NCI-H774 (cell line): ENCODE results near the gene GAPVD1.
"Not testable (repeated sequence)": the region's sequence is repeated elsewhere in the genome, so short reads cannot be mapped to it uniquely, and the experiment has no call there.

ENCODE experiments used
- DNase-seq: peaks from one replicate; lab custom pipeline; 2025; lab: John Stamatoyannopoulos, UW

GAPVD1 gene

GRCh38 chr9:125374443-125375309, 113.0 kb downstream of the GAPVD1 start:
- peak; percentile 77 for DNase-seq

DNA sequence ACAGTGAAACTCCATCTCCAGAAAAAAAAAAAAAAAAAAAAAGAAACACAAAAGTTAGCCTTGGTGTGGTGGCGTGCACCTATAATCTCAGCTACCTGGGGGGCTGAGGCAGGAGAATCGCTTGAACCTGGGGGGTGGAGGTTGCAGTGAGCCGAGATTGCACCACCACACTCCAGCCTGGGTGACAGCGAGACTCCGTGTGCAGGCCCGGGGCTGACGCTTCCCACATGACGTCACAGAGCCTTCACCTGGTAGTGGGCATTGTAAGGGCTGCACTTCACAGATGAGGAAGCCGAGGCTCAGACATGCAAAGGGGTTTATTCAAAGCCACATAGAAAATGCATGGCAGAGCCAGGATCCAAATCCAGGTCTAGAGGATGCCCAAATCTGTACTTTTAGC, 114.2 kb downstream of the GAPVD1 start:
- DNase-seq, result no peak

GRCh38 chr9:125376261-125377226, 114.9 kb downstream of the GAPVD1 start:
- DNase-seq, result no peak

GRCh38 chr9:125377584-125378250, 116.1 kb downstream of the GAPVD1 start:
- no peak for DNase-seq

GRCh38 chr9:125378778-125379177, 117.2 kb downstream of the GAPVD1 start:
- DNase-seq, result no peak

GRCh38 chr9:125379208-125379607, 117.6 kb downstream of the GAPVD1 start:
- DNase-seq, result no peak

- DNase-seq, result no peak
Measured at GRCh38 chr9:125380406-125380805, 118.8 kb downstream of the GAPVD1 start.

DNA sequence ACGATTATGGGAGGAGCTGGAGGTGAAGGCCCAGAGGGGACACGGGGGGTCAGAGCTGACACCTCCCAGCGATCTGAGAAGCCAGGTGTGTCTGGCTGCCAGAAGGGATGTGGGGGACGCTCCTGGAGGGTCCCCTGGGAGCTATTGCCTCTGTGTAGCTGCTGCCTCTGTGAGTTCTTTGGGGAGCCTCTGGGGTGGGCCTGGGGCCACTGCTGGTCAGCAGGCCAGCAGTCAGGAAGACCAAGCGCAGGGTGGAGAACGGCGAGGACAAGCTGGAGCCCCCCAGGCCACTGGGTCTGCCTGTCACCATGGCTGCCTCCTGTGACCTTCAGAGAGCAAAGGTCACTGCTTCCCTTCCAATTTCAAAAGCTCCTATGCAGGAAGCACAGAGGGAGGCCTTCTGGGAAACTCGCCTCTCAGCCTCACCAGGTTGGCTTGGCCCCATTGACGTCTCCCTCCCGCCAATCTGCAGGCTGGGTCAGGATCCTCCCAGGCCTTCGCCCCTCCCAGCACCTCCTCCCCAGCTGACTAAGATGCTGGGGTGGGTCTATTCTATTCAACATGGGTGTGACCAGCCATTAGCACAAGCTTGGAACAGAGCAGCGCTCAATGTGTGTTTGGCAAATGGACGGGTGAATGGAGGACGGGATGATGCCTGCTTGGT, 126.4 kb downstream of the GAPVD1 start:
- DNase-seq, result no peak

DNA sequence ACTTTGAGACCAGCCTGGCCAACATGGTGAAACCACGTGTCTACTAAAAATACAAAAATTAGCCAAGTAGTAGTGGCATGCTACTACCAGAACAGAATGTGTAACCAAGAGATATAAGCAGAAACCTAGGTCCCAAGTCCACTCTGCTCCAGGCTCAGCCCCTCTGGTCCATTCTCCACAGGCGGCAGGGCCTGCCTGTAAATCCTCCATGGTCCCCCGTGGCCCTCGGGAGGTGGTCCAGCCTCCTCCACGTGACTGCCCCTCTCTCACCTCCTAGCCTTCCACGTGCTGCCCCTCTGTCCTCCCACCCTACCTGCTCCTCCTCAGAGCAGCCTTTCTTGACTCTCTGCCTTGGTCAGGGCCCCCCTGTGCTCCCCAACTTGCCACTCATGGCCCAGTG, 127.4 kb downstream of the GAPVD1 start:
- DNase-seq, result no peak

GRCh38 chr9:125391704-125392103, 130.1 kb downstream of the GAPVD1 start:
- no peak for DNase-seq

- no peak for DNase-seq
Measured at GRCh38 chr9:125393426-125393825, 131.8 kb downstream of the GAPVD1 start.

- no peak for DNase-seq
Measured at GRCh38 chr9:125396799-125397198, 135.2 kb downstream of the GAPVD1 start.

- no peak for DNase-seq
Measured at GRCh38 chr9:125397736-125398135, 136.1 kb downstream of the GAPVD1 start.

DNA sequence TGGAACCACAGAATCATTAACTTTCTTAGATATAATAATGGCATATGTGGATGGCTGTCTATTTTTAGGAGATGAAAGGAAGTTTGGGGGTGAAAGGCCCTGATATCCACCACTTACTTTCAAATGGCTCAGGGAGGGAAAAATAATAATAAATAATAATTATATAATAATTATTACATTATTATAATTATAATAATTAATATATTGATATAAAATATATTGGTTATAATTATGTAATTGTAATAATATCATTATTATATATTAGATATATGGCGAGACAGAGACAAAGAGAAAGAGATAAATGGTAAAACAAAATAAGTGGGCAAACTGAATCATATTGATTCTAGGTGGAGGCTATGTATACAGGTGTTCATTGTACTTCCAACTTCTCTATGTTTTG, 136.6 kb downstream of the GAPVD1 start:
- no peak for DNase-seq

DNA sequence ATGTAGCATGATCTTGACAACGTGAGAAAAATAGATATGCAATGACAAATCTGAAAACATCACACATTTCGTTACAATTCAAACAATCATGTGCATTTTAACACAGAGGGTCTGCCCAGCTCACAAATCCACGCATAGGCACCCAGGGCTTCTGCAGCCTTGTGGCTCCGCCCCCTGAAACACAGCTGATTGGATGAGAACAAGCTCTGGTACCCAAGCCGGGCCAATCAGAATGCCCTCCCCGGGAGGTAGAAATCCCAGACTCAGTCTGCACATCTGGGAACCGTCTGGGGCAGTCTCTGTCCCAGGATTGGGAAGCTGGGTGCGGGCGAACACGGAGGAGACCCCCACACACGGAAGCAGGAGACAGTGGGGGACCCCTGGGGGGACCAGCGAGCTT, 137.5 kb downstream of the GAPVD1 start:
- no peak for DNase-seq

- DNase-seq, result no peak
Measured at GRCh38 chr9:125399666-125400065, 138.0 kb downstream of the GAPVD1 start.

DNA sequence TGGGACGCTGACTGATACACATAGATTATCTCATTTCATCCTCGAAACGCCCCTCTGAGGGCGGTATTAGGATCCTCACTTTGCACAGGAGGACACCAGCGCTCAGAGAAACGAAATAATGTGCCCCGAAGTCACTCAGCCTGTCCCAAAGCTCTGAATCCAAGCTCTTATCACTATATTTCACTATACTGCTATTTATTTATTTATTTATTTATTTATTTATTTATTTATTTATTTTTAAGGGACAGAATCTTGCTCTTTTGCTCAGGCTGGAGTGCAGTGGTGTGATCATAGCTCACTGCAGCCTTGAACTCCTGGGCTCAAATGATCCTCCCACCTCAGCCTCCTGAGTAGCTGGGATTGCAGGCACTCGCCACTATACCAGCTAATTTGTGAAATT, 138.6 kb downstream of the GAPVD1 start:
- DNase-seq, result not testable (repeated sequence)

DNA sequence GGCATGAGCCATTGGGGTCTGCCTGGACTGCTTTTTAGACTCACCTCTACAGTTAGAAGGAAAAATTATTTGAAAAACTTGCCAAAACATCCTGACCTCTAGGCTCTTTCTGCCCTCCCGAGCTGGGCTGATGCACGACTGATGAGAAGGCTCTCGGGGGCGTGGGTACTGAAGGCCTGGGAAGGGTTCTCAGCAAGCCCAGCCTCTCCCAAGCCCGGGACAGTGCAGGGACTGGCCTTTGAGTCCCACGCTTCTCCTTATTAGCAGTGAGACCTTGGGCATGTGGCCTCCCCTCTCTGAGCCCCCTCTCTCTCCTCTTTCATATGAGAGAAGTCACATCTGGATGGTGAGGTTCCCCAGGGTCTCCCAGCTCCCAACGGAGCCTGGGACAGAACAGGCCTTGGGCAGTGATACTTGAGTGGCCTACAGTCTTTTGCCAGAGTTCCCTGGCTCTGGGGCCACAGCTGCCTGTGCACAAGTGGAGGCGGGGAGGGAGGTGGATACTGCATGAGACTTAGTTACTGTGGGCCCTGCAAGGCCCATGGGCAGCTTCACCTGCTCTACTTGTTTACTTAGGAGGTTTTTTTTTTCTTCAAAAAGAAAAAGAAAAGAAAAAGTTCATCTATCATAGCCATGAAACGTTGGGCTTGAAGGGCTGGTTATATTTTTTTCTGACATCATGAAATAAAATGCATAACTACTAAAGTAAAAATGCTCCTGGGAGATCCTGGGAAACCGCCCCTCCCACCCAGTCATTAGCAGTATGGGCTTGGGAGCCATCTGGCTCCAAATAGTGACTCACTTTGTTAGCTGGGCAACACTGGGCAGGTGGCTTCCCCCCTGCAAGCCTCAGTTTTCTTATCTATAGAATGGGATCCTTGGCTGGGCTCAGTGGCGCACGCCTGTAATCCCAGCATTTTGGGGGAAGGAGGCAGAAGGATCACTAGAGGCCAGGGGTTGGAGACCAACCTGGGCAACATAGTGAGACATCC, 139.4 kb downstream of the GAPVD1 start:
- no peak for DNase-seq

DNA sequence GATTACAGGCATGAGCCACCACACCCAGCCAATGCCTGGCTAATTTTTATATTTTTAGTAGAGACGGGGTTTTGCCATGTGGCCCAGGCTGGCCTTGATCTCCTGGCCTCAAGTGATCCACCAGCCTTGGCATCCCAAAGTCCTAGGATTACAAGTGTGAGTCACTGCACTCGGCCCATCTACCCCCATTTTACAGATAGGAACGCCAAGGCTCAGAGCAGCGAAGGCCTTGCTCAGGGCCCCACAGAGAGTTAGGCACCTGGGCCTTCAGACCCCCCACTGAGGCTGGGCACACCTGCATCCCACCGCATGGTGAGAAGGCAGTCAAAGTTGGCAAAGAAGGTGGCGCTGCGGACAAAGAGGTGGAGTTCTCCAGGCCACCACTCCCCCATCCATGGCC, 143.1 kb downstream of the GAPVD1 start:
- DNase-seq, result no peak
